K562 (cell line): ENCODE results near the gene CACYBP. TPM values are rescaled to one million over a fixed set of nuclear protein-coding genes. Genes with fewer than 3 reads are reported as not detected.

Source experiments
- ATAC-seq: fragments of 200-7000 bp; cut with Tn5 transposase; 3 replicates; pipeline ENCODE4 v1.9.1; 2020; ENCODE audit warnings: moderate library complexity
- BruUV-seq: library from RNA; stranded (reverse); fragments of 400-500 nt; replicated peaks from 2 replicates; lab custom pipeline; 2021; lab: Mats Ljungman, UMichigan
- CTCF ChIA-PET: fragments of 300-600 bp; formaldehyde crosslinking; extraction: SDS; loops from one replicate; lab custom pipeline; 2021; ENCODE audit warnings: low intra/inter-chr PET ratio; lab: Yijun Ruan, JAX
- POLR2A ChIA-PET: fragments of 300-600, 350-650 bp; sonication (Branson Sonifier 250); formaldehyde crosslinking; extraction: SDS; loops from one replicate; lab custom pipeline; 2021; ENCODE audit warnings: antibody characterized with exemption, inconsistent platforms; lab: Yijun Ruan, JAX
- DNase-seq, 4 experiments: peaks; one replicate each; pipeline versions ENCODE4 v3.0.0 to v3.0.0-alpha.2; 2011 to 2018; ENCODE audit warnings: low spot score in 3 of 4, mixed read lengths in 3 of 4; ENCODE audit errors: extremely low read depth in 1 of 4
- FAIRE-seq: peaks from 2 replicates; lab custom pipeline; 2011; peaks lifted over from hg19 to GRCh38; lab: Jason Lieb, UNC
- H2AFZ ChIP-seq: 2 replicates; pipeline ENCODE4 v1.6.0; 2011; ENCODE audit warnings: low read depth, low read length, control low read depth, inconsistent platforms
- H3K27ac ChIP-seq: fragments of 200-600 bp; 3 replicates; pipeline ENCODE4 v1.8.0; 2011; ENCODE audit warnings: low read depth, mild to moderate bottlenecking, control low read depth, inconsistent platforms, low read length, moderate library complexity, mixed read lengths; ENCODE audit errors: extremely low read depth
- H3K27me3 ChIP-seq, 2 experiments: fragments of 300-600 bp in 1 of 2; 2 replicates in 1 of 2; 3 replicates in 1 of 2; pipeline versions ENCODE4 v1.6.0 to v1.8.0; 2011; ENCODE audit warnings: inconsistent platforms in 2 of 2, low read length in 2 of 2, mild to moderate bottlenecking in 1 of 2, mixed read lengths in 1 of 2, moderate library complexity in 1 of 2; ENCODE audit not compliant: control insufficient read depth in 2 of 2, insufficient read depth in 2 of 2
- H3K36me3 ChIP-seq: fragments of 300-600 bp; 3 replicates; pipeline ENCODE4 v1.8.0; 2011; ENCODE audit warnings: mild to moderate bottlenecking, low read length, inconsistent platforms; ENCODE audit not compliant: control insufficient read depth, insufficient read depth
- H3K4me1 ChIP-seq, 2 experiments: fragments of 200-600 bp in 1 of 2; replicated peaks in 1 of 2; 2 replicates in 1 of 2; 3 replicates in 1 of 2; pipeline versions ENCODE4 v1.5.1 to v1.8.0; 2011; ENCODE audit warnings: inconsistent platforms in 2 of 2, low read length in 2 of 2, mild to moderate bottlenecking in 1 of 2, mixed read lengths in 1 of 2, moderate library complexity in 1 of 2; ENCODE audit not compliant: control insufficient read depth in 2 of 2, insufficient read depth in 2 of 2
- H3K4me2 ChIP-seq: 2 replicates; pipeline ENCODE4 v1.6.1; 2011; ENCODE audit warnings: low read length, control low read depth, inconsistent platforms, mixed read lengths; ENCODE audit not compliant: insufficient read depth
- H3K4me3 ChIP-seq: fragments of 200-600 bp; sonication (generic), shearing (Covaris generic); 2 replicates; pipeline ENCODE4 v1.5.1; 2016; ENCODE audit warnings: control low read depth, inconsistent platforms
- H3K79me2 ChIP-seq: fragments of 200-600 bp; 3 replicates; pipeline ENCODE4 v1.8.0; 2011; ENCODE audit warnings: low read length, inconsistent platforms; ENCODE audit not compliant: control insufficient read depth, insufficient read depth
- H3K9ac ChIP-seq, 2 experiments: 2 replicates each; pipeline versions ENCODE4 v1.6.0 to v1.6.1; 2011; ENCODE audit warnings: low read depth in 2 of 2, low read length in 2 of 2, control low read depth in 1 of 2, inconsistent platforms in 1 of 2, mild to moderate bottlenecking in 1 of 2, mixed read lengths in 1 of 2; ENCODE audit not compliant: insufficient read depth in 1 of 2
- H3K9me1 ChIP-seq: one replicate; pipeline ENCODE4 v1.6.0; 2011; ENCODE audit warnings: inconsistent platforms, mild to moderate bottlenecking, low read length, moderate library complexity; ENCODE audit not compliant: control insufficient read depth, insufficient read depth
- H3K9me3 ChIP-seq: replicated peaks from 2 replicates; pipeline ENCODE4 v1.5.1; 2011; ENCODE audit warnings: low read depth, low read length, inconsistent platforms; ENCODE audit not compliant: control insufficient read depth, insufficient read depth
- H4K20me1 ChIP-seq: replicated peaks from 2 replicates; pipeline ENCODE4 v1.6.1; 2011; ENCODE audit warnings: low read length, inconsistent platforms, mixed read lengths; ENCODE audit not compliant: control insufficient read depth, insufficient read depth
- KLF10 ChIP-seq: fragments of 250-450 bp; sonication (Bioruptor Pico); IDR thresholded peaks from 2 replicates; pipeline ENCODE4 v1.6.1; 2021; ENCODE audit warnings: matching md5 sums
- LEF1 ChIP-seq: fragments of 450-650 bp; IDR thresholded peaks from 2 replicates; pipeline ENCODE4 v1.6.1; 2016; ENCODE audit warnings: mild to moderate bottlenecking
- MEF2D ChIP-seq: conservative IDR thresholded peaks from 2 replicates; pipeline ENCODE4 v1.6.1; 2016; ENCODE audit warnings: low read depth, missing genetic modification characterization, missing compliant biosample characterization
- RAD21 ChIP-seq, 2 experiments: fragments of 250-450 bp in 1 of 2; fragments of 450-650 bp in 1 of 2; sonication (Bioruptor Pico) in 1 of 2; formaldehyde crosslinking in 1 of 2; IDR thresholded peaks in 1 of 2; conservative IDR thresholded peaks in 1 of 2; 2 replicates each; pipeline versions ENCODE4 v1.4.0 to v1.8.0; 2020 to 2022; ENCODE audit warnings: mild to moderate bottlenecking in 2 of 2, moderate library complexity in 1 of 2
- TAF1 ChIP-seq: IDR thresholded peaks from 2 replicates; pipeline ENCODE4 v1.6.1; 2011; ENCODE audit warnings: mild to moderate bottlenecking, low read length, moderate library complexity; ENCODE audit not compliant: insufficient read depth, control insufficient read depth, severe bottlenecking; ENCODE audit errors: extremely low read depth
- ZNF584 ChIP-seq: fragments of 200-800 bp; sonication (Bioruptor generic); IDR thresholded peaks from 2 replicates; pipeline ENCODE4 v1.6.1; 2016; ENCODE audit warnings: low read depth, mild to moderate bottlenecking, missing genetic modification characterization, missing compliant biosample characterization
- WGBS: fragments of 100-300 bp; shearing (Covaris generic); methylation state at CpG from one replicate; pipeline ENCODE4 v1.1.6; 2016; ENCODE audit warnings: low coverage, mixed read lengths; ENCODE audit not compliant: insufficient coverage; ENCODE audit errors: missing lambda C conversion rate; 5-methylcytosine and 5-hydroxymethylcytosine counted together
- in situ Hi-C: fragments of 300-500 bp; cut with MboI; formaldehyde crosslinking; loops from 4 replicates; pipeline ENCODE4 v1.15.0; 2018; ENCODE audit warnings: inconsistent platforms, mixed read lengths
- intact Hi-C: fragments of 100-400 bp; cut with micrococcal nuclease; formaldehyde crosslinking; loops from 2 replicates; pipeline ENCODE4 v1.14.2; 2022
- polyA plus RNA-seq, 8 experiments: library from polyadenylated mRNA; depleted of rRNA in 4 of 8; stranded (reverse) in 5 of 8; unstranded in 3 of 8; fragments of >200 nt; fragmentation: Nextera tagmentation in 2 of 8; fragmentation: Illumina TruSeq in 1 of 8; extraction: Ambion mirVana in 2 of 8; extraction: Trizol in 1 of 8; gene quantifications; 2 replicates each; pipeline versions ENCODE4 v1.2.1 to v1.2.3, GENCODE V29; 2011 to 2014; ENCODE audit warnings: inconsistent platforms in 1 of 8, missing spikeins in 1 of 8
- total RNA-seq, 7 experiments: library from RNA; depleted of rRNA in 6 of 7; stranded (reverse); fragments of >200 nt in 6 of 7; fragmentation: Illumina TruSeq in 2 of 7; extraction: Trizol in 2 of 7; gene quantifications; 2 replicates each; pipeline versions ENCODE4 v1.2.1 to v1.2.3, GENCODE V29; 2011 to 2021; ENCODE audit warnings: low replicate concordance in 1 of 7
- TF ChIP-seq, protein P1 (sequence below): fragments of 250-450 bp; sonication (Bioruptor Pico); IDR thresholded peaks from 2 replicates; pipeline ENCODE4 v1.5.0; 2020; ENCODE audit warnings: mild to moderate bottlenecking
- TF ChIP-seq, protein P2 (sequence below): fragments of 450-650 bp; IDR thresholded peaks from 2 replicates; pipeline ENCODE4 v1.6.1; 2017; ENCODE audit warnings: mild to moderate bottlenecking, moderate library complexity

The CACYBP gene
- total and polyA plus RNA-seq, 9 of the 15 experiments (the other 6 are each of a cell fraction or from before 2014, with no cell fraction given): 147 to 1,576 (median 488) TPM

DNA sequence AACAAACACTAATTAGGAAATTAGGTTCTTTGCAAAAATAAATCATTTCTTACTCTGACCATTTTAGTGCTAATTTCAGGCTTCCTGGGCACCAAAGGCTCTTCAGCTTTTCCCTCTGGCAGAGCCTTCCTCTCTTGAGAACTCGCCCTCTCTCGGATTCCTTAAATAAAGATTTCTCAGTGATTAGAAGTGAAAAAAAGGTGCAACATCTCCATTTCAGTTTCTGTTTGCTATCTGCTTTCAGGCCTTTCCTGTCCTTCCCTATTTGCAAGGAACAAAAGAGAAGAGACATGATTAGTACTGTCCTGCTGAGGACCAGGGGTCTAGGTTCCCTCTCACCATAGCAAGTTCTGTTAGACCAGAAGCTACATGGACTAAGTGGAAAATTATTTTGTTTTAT lies 27.8 kb upstream of the CACYBP start (continued):
- TF ChIP-seq, protein P1, sequence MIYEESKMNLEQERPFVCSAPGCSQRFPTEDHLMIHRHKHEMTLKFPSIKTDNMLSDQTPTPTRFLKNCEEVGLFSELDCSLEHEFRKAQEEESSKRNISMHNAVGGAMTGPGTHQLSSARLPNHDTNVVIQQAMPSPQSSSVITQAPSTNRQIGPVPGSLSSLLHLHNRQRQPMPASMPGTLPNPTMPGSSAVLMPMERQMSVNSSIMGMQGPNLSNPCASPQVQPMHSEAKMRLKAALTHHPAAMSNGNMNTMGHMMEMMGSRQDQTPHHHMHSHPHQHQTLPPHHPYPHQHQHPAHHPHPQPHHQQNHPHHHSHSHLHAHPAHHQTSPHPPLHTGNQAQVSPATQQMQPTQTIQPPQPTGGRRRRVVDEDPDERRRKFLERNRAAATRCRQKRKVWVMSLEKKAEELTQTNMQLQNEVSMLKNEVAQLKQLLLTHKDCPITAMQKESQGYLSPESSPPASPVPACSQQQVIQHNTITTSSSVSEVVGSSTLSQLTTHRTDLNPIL: no peak

DNA sequence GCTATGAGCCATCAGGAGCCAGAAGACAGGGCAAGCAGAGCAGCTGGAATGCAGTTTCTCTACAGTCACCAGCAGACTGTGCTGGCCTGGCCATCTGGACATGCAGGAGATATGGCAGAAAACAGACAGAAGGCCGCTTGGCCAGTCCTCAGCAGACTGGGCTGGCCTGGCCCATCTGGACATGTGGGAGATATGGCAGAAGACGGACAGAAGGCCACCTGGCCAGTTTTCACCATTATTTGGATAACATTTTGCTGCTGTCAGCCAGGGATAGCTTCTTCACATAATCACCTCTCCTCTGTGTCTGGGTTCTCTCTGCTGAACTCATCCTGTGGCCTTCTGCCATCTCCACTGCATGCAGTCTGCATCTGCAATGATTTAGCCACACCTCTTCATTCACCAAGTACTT lies 25.0 kb upstream of the CACYBP start:
- ATAC-seq (no peak), FAIRE-seq (no peak), DNase-seq (no peak)
- H3K27me3 ChIP-seq: no peaks in the 10 kb centered on the region
- no peaks in the 10 kb centered on the region for H3K79me2 ChIP-seq
- POLR2A ChIA-PET: interaction anchor here (0.6 to 1.8 kb wide), 5 partner anchors 9 to 906 kb away, joined by 3 to 6 read pairs (median 3); partner anchors contain the start of gene CACYBP
- H4K20me1 ChIP-seq: no peaks in the 10 kb centered on the region
- 81% methylated on average over 2 of the region's 2 CpGs for WGBS
- H3K9me1 ChIP-seq: no peaks in the 10 kb centered on the region
- H3K9ac ChIP-seq: no peak overlapping the region
- no peak overlapping the region for H3K4me2 ChIP-seq
- no peak overlapping the region for H3K4me3 ChIP-seq
- H3K27ac ChIP-seq: no peak overlapping the region
- TF ChIP-seq KLF10 (no peak), RAD21 (CRISPR knock-in tag; conservative IDR thresholded peaks at IDR 0.05 in 1 of 2, IDR thresholded peaks at IDR 0.05 in 1 of 2) (no peak), LEF1 (no peak), ZNF584 (CRISPR knock-in tag) (no peak), TAF1 (no peak), MEF2D (tag) (no peak)
- TF ChIP-seq, protein P2, sequence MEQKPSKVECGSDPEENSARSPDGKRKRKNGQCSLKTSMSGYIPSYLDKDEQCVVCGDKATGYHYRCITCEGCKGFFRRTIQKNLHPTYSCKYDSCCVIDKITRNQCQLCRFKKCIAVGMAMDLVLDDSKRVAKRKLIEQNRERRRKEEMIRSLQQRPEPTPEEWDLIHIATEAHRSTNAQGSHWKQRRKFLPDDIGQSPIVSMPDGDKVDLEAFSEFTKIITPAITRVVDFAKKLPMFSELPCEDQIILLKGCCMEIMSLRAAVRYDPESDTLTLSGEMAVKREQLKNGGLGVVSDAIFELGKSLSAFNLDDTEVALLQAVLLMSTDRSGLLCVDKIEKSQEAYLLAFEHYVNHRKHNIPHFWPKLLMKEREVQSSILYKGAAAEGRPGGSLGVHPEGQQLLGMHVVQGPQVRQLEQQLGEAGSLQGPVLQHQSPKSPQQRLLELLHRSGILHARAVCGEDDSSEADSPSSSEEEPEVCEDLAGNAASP: no peak
- H3K36me3 ChIP-seq: peaks cover 17% of the 10 kb centered on the region
- no peaks in the 10 kb centered on the region for H3K9me3 ChIP-seq
- CTCF ChIA-PET: no interaction called here
- peaks cover 0 to 27% of the 10 kb centered on the region in 2 experiments; a peak in 4 of 5 replicates for H3K4me1 ChIP-seq
- no peak overlapping the region for H2AFZ ChIP-seq
- no TSS peak for BruUV-seq
- intact Hi-C loops: no loop called here
- in situ Hi-C loops: loop anchor here (25.0 kb wide), 1 partner anchor 712 kb away; no protein-coding TSS in a partner anchor
